NCI-H510A (cell line): Measurements from ENCODE around the gene ST6GALNAC4.
"Not testable (repeated sequence)": the region's sequence is repeated elsewhere in the genome, so short reads cannot be mapped to it uniquely, and the experiment has no call there.

Source experiments
- DNase-seq: peaks from one replicate; lab custom pipeline; 2025; lab: John Stamatoyannopoulos, UW

The ST6GALNAC4 gene

GRCh38 chr9:127885508-127886281, 31.1 kb downstream of the ST6GALNAC4 start:
- no peak for DNase-seq

DNA sequence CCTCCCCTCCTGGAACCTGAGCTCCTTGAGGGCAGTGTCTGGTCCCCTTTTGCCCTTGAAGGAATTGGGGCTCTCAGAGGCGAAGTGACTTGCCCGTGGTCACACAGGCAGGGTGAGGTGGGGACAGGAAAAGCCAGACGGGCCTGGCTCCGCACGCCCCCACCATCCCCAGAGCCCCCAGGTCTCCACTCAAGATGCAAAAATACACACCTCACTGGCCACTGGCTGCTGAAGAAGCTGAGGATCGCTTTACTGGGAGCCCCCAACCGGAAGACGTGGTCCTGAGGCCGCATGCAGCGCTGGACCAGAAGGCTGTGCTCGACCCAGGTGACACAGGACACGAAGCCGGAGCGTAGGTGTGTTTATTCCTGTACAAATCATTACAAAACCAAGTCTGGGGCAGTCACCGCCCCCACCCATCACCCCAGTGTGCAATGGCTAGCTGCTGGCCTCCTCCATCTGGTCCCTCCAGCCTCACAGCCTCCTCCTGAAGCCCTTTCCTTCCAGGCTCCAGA, 31.8 kb downstream of the ST6GALNAC4 start:
- DNase-seq = no peak

- no peak for DNase-seq
Observed at GRCh38 chr9:127884427-127884911, 32.4 kb downstream of the ST6GALNAC4 start.

DNA sequence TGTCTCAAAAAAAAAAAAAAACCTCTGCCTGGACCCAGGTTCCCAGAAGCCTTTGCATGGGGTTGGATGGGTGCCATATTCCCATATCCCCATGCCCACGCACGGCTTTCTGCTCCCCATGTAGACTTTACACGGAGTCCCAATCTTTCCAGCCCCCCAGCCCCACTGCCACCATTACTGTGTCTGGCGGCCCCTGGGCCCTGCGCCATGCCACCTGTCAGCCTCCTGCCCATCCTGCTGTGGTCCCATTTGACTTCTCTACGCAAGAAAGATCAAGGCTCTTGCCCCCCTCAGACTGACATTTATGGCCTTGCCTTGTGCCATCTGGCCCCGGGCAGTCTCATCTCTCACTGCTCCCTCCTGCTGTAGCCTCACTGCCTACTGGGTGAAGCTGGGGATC, 32.9 kb downstream of the ST6GALNAC4 start:
- DNase-seq = no peak

DNA sequence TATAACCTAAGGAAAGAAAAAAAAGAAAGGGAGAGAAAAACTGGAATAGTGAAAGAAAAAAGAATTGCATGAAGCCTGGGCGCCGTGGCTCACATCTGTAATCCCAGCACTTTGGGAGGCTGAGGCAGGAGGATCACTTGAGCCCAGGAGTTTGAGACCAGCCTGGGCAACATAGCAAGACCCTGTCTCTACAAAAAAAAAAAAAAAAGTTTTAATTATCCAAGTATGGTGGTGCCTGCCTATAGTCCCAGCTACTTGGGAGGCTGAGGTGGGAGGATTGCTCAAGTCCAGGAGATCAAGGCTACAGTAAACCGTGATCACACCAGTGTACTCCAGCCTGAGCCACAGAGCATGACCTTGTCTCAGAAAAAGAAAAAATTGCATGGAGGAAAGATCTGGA, 35.1 kb downstream of the ST6GALNAC4 start:
- DNase-seq = not testable (repeated sequence)

- DNase-seq = no peak
Observed at GRCh38 chr9:127880143-127880542, 36.7 kb downstream of the ST6GALNAC4 start.

DNA sequence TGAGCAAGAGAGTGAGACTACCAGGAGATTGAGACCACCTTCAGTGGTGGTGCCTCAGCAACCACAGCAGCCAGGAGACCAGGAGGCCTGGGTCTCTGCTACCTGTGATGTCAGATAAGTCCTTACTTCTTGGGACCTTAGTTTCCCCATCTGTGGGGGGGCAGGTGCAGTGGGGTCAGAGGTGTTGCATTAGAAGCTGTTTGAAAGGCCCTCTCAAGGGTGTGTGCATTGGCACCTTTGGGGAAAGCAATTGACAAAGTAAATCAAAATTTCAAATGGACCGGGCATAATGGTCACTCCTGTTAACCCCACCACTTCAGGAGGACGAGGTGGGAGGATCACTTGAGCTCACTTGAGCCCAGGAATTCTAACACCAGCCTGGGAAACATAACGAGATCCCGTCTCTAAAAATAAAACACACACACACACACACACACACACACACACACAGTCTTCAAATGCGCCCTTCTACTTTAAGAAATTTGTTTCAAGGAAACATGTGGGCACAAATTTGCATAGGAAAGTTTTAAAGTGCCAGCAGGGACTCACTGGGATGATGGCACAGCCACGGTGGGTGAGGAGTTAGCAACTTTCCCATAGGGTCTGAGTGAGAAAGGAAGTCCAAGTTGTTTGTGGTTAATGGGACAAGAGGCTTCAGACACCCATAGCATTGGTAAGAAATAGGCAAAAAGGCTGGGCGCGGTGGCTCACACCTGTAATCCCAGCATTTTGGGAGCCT, 38.0 kb downstream of the ST6GALNAC4 start:
- DNase-seq = no peak

DNA sequence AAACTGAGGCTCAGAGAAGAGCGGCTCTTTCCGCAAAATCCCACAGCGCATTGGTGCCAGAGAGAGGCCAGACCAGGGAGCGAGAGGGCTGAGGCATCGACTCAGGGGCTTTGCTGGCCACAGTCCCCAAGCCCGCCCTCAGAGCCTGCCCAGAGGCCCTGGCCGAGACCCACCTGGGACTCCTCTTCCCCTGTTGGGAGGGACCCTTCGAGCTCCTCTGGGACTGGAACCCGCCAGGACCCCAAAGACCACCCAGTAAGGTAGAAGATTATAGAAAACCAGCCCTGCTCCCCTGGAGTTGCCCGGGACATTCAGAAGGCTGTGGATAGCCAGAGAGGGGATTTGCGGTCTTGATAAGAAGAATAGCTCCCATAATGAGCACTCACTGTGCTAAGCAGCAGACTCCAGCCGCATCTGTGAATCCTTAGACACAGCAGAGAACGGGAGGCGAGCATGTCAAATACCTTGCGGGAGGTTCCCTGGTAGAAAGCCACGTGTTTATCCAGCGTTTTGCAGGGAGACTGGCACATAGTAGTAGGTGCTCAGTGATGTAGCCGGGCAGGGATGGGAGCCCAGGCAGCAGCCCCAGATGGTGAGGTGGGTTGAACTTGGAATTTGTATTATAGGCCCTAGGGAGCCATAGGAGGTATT, 38.7 kb downstream of the ST6GALNAC4 start:
- no peak for DNase-seq

DNA sequence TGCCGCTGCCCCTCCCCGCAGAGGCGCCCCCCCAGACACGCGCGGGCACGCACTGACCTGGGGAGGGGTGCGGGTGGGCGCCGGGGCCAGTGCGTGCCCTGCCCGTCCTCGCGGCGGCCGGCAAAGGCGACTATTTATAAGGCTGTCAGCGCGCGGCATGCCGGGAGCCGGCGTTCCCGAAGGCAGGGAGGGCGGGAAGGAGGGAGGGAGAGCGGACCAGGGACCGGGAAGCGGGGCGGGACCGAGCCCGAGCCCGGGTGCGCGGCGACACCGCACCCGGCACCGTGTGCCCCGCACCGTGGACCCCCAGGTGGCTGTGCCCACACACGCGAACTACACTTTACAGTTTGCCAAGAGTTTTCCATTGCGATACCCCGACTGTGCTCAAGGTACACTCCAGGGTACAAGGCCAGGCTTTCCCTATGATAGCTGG, 39.3 kb downstream of the ST6GALNAC4 start, which contains the start of gene AK1:
Gene AK1, minus strand, starts transcription at position 110 of the 433 bp plus-strand sequence. CDS start 3,058 bp downstream, outside the sequence.
- peak; percentile 46 for DNase-seq

GRCh38 chr9:127876764-127877562, 39.9 kb downstream of the ST6GALNAC4 start:
- no peak for DNase-seq

- no peak for DNase-seq
Observed at GRCh38 chr9:127876026-127876763, 40.6 kb downstream of the ST6GALNAC4 start.

- no peak for DNase-seq
Observed at GRCh38 chr9:127875306-127875966, 41.4 kb downstream of the ST6GALNAC4 start.

- no peak for DNase-seq
Observed at GRCh38 chr9:127874301-127875221, 42.3 kb downstream of the ST6GALNAC4 start.

DNA sequence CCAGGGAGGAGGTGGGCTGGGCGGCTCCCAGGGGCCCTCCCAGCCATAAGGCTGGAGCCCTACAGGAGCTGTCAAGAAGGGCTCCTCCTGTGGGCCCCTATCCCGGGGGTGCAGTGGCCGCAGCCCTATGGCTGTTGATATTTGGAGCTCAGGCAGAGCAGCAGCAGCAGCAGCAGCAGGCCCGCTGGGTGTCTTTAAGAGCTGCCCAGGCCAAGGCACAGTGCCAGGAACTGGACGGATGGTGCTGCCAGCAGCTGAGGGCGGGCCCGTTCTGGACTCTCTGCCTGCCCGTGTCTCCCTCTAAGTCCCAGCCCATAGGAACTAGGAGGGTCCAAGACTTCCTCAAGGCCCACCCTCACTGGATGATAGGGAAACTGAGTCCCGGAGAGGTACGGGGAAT, 43.0 kb downstream of the ST6GALNAC4 start:
- no peak for DNase-seq

DNA sequence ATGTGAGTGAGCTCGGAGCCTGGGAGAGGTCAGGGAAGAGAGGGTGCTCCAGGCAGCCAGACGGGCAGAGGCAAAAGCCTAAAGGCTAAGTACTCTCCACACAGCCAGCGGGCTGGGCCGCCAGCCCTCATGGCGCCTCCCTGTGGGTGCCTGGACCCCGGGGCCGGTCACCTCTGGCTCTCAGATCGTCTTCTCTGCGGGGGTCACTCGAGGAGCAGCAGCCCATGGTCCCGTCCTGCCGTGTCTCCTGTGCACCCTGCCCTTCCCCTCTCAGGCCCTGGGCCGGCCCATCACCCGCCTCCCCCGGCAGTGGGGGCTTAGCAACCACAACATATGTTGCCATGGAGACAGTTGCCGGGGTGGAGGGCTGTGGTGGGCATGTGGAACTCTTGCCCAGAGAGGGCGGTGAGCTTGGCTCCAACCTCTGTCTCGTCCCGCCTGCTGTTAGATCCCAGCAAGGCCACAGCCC, 43.6 kb downstream of the ST6GALNAC4 start:
- DNase-seq = no peak

- DNase-seq = no peak
Observed at GRCh38 chr9:127872369-127873222, 44.2 kb downstream of the ST6GALNAC4 start.

DNA sequence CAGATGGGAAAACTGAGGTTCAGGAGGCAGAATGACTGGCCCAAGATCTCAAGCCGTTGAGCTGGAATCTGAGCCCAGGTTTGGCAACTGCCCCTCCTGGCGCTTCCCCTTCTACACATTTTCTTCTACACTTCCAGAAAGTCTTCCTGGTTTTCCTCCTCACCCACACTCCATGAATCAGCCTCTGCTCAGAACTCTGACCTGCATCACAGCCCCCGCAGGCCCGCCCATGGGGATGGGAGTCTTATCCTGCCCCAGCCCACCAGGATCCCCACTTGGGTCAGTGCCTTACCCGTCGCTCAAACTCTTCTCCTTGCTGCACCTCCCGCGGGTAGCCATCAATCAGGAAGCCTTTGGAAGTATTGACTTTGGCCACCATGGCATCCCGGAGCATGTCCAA, 45.3 kb downstream of the ST6GALNAC4 start:
- DNase-seq = no peak

DNA sequence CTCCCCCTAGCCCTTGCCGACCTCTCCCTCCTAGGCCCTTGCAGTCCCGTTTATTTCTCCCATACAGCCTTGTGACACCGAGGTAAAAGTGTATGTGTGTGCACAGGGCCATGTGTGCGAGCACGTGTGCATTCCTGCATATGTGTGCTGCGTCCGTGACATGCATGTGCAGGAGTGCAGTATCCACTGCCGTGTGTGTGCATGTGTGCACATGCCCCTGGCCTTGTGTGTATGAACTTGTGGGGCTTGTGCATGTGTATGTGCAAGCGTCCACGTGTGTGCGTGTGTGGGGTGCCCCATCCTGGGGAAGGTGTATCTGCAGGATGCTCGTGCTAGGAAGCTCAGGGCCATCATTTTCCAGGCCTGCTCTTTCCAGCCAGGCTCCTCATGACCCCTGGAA, 46.0 kb downstream of the ST6GALNAC4 start:
- DNase-seq = no peak
